Esophagus squamous epithelium (tissue), 5 donors: ENCODE measurements around the gene ZNF865. TPM values are rescaled to one million over a fixed set of nuclear protein-coding genes. Genes with fewer than 3 reads are reported as not detected.
A peak's percentile ranks its signal among the peaks of the same experiment; 100 is the strongest.

Source experiments
- DNase-seq: peaks from one replicate; lab custom pipeline; 2025; lab: John Stamatoyannopoulos, UW
- H3K27ac ChIP-seq, 4 donors: fragments of 200-600 bp; sonication (generic); one replicate each; pipeline ENCODE4 v1.5.1; 2016 to 2019; ENCODE audit warnings: mild to moderate bottlenecking in 1 of 4
- H3K27me3 ChIP-seq, 4 donors: fragments of 200-600 bp; sonication (generic); 1 replicate in 3 of 4; 2 replicates in 1 of 4; pipeline versions ENCODE4 v1.5.1 to v1.6.0; 2017 to 2021; ENCODE audit warnings: antibody characterized with exemption in 1 of 4
- H3K36me3 ChIP-seq, 3 donors: fragments of 200-600 bp; sonication (generic); one replicate each; pipeline ENCODE4 v1.5.1; 2016 to 2019
- H3K4me1 ChIP-seq, 3 donors: fragments of 200-600 bp; sonication (generic); one replicate each; pipeline ENCODE4 v1.5.1; 2017 to 2019
- H3K4me3 ChIP-seq, 4 donors: fragments of 200-600 bp; sonication (generic); 1 replicate in 3 of 4; 2 replicates in 1 of 4; pipeline ENCODE4 v1.5.1; 2016 to 2019; ENCODE audit warnings: mild to moderate bottlenecking in 2 of 4, moderate library complexity in 1 of 4
- H3K9me3 ChIP-seq, 3 donors: fragments of 200-600 bp; sonication (generic); one replicate each; pipeline ENCODE4 v1.5.1; 2016 to 2019
- POLR2A ChIP-seq, 4 donors: fragments of 450-650 bp; IDR thresholded peaks; one replicate each; pipeline ENCODE4 v1.6.1; 2017; ENCODE audit warnings: antibody characterized with exemption in 4 of 4, mild to moderate bottlenecking in 4 of 4, moderate library complexity in 3 of 4
- WGBS, 2 donors: methylation state at CpG; one replicate each; pipeline ENCODE4 v1.1.5; 2018; 5-methylcytosine and 5-hydroxymethylcytosine counted together
- intact Hi-C: fragments of 100-400 bp; cut with DNase I; formaldehyde crosslinking; loops from one replicate; pipeline ENCODE4 v1.15.0; 2022
- total RNA-seq, 4 donors: library from RNA; depleted of rRNA; stranded (reverse); fragments of >200 nt; gene quantifications; one replicate each; pipeline ENCODE4 v1.1.0, GENCODE V29; 2016
- TF ChIP-seq, protein P1 (sequence below), 6 experiments: fragments of 450-650 bp in 4 of 6; fragments of 200-600 bp in 2 of 6; sonication (generic) in 2 of 6; IDR thresholded peaks; one replicate each; pipeline ENCODE4 v1.5.1; 2016 to 2019; ENCODE audit warnings: antibody characterized with exemption in 6 of 6, mild to moderate bottlenecking in 4 of 6, moderate library complexity in 4 of 6
- donor health status: DM: yes; HTN: yes; CAD: no.

The ZNF865 gene
- total RNA-seq, 4 donors from 2014 or later = 2.7 to 5.3 (median 3.3) TPM

DNA sequence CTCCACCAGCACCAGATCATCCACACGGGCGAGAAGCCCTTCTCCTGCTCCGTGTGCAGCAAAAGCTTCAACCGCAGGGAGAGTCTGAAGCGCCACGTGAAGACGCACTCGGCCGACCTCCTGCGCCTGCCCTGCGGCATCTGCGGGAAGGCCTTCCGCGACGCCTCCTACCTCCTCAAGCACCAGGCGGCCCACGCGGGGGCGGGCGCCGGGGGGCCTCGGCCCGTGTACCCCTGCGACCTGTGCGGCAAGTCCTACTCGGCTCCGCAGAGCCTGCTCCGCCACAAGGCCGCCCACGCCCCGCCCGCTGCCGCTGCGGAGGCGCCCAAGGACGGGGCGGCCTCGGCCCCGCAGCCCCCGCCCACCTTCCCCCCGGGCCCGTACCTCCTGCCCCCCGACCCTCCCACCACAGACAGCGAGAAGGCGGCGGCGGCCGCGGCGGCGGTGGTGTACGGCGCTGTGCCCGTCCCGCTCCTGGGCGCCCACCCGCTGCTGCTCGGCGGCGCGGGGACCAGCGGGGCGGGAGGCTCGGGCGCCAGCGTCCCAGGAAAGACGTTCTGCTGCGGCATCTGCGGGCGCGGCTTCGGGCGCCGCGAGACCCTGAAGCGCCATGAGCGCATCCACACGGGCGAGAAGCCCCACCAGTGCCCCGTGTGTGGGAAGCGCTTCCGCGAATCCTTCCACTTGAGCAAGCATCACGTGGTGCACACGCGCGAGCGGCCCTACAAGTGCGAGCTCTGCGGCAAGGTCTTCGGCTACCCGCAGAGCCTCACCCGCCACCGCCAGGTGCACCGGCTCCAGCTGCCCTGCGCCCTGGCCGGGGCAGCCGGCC lies 9.5 kb downstream of the ZNF865 start:
- H3K4me3 ChIP-seq = no peak overlapping the region
- intact Hi-C loops = loop anchor here (5.0 kb wide), 1 partner anchor 98 kb away; no protein-coding TSS in a partner anchor
- H3K27ac ChIP-seq = no peak overlapping the region
- peaks cover 2 to 34% (median 4%) of the 10 kb centered on the region in 3 donors for H3K4me1 ChIP-seq
- WGBS, 2 donors = 95 to 100% methylated on average over 1 to 24 of the region's 98 CpGs
- H3K36me3 ChIP-seq = peaks cover 11 to 63% (median 26%) of the 10 kb centered on the region in 3 donors
- H3K27me3 ChIP-seq = no peaks in the 10 kb centered on the region
- no peaks in the 10 kb centered on the region for H3K9me3 ChIP-seq
- TF ChIP-seq, protein P1, sequence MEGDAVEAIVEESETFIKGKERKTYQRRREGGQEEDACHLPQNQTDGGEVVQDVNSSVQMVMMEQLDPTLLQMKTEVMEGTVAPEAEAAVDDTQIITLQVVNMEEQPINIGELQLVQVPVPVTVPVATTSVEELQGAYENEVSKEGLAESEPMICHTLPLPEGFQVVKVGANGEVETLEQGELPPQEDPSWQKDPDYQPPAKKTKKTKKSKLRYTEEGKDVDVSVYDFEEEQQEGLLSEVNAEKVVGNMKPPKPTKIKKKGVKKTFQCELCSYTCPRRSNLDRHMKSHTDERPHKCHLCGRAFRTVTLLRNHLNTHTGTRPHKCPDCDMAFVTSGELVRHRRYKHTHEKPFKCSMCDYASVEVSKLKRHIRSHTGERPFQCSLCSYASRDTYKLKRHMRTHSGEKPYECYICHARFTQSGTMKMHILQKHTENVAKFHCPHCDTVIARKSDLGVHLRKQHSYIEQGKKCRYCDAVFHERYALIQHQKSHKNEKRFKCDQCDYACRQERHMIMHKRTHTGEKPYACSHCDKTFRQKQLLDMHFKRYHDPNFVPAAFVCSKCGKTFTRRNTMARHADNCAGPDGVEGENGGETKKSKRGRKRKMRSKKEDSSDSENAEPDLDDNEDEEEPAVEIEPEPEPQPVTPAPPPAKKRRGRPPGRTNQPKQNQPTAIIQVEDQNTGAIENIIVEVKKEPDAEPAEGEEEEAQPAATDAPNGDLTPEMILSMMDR (IDR thresholded peaks at IDR 0.05) = no peak
- TF ChIP-seq POLR2A (IDR thresholded peaks at IDR 0.05) = no peak
- no peak for DNase-seq

DNA sequence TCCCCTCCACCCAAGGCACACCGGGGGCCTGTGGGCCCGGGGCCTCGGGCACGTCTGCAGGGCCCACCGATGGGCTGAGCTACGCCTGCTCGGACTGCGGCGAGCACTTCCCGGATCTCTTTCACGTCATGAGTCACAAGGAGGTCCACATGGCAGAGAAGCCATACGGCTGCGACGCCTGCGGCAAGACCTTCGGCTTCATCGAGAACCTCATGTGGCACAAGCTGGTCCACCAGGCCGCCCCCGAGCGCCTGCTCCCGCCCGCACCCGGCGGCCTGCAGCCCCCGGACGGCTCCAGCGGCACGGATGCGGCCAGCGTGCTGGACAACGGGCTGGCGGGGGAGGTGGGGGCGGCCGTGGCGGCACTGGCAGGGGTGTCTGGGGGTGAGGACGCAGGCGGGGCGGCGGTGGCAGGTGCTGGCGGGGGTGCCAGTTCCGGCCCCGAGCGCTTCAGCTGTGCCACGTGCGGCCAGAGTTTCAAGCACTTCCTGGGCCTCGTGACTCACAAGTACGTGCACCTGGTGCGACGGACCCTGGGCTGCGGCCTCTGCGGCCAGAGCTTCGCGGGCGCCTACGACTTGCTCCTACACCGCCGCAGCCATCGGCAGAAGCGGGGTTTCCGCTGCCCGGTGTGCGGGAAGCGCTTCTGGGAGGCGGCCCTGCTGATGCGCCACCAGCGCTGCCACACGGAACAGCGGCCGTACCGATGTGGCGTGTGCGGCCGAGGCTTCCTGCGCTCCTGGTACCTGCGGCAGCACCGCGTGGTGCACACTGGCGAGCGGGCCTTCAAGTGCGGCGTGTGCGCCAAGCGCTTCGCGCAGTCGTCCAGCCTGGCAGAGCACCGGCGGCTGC lies 10.3 kb downstream of the ZNF865 start:
- Histone ChIP-seq H3K27me3 (no peaks in the 10 kb centered on the region), H3K27ac (no peak overlapping the region), H3K4me3 (no peak overlapping the region), H3K9me3 (no peaks in the 10 kb centered on the region), H3K36me3 (peaks cover 11 to 58% (median 26%) of the 10 kb centered on the region in 3 donors), H3K4me1 (peaks cover 2 to 33% (median 4%) of the 10 kb centered on the region in 3 donors)
- WGBS, 2 donors = 99% methylated on average over 12 of the region's 88 CpGs; no CpG with 5 or more reads in 1 of the 2 donors
- intact Hi-C loops = no loop called here
- no peak for DNase-seq
- TF ChIP-seq, protein P1 (IDR thresholded peaks at IDR 0.05) = no peak
- no peak for TF ChIP-seq POLR2A (IDR thresholded peaks at IDR 0.05)

GRCh38 chr19:55616395-55616875 lies 11.0 kb downstream of the ZNF865 start:
- TF ChIP-seq POLR2A (IDR thresholded peaks at IDR 0.05) = no peak
- TF ChIP-seq, protein P1 (IDR thresholded peaks at IDR 0.05) = no peak
- intact Hi-C loops = no loop called here
- Histone ChIP-seq H3K4me1 (peaks cover 2 to 26% (median 4%) of the 10 kb centered on the region in 3 donors), H3K4me3 (no peak overlapping the region), H3K27ac (no peak overlapping the region), H3K27me3 (no peaks in the 10 kb centered on the region), H3K36me3 (peaks cover 11 to 63% (median 26%) of the 10 kb centered on the region in 3 donors), H3K9me3 (no peaks in the 10 kb centered on the region)
- WGBS, 2 donors = 93 to 95% methylated on average over 7 to 8 of the region's 38 CpGs
- no peak for DNase-seq

DNA sequence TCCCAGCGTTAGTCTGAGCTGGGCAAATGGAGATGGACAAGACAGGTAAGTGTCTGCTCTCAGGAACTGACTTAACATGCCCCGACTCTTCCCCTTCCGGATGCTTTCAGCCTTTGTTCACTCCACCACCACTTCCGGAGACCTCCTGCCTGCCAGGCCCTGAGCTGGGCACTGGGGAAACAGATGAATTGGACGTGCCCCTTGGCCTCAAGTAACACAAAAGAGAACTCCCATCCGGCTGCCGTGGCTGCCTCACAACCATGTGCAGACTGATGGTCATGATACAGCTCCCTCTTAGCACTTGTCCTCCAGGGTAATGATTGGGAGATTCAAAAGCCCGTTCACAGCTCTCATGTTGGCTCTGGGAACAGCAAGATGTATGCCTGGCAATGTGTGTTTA lies 12.0 kb downstream of the ZNF865 start:
- Histone ChIP-seq H3K4me1 (peaks cover 2 to 19% (median 4%) of the 10 kb centered on the region in 3 donors), H3K9me3 (no peaks in the 10 kb centered on the region), H3K4me3 (no peak overlapping the region), H3K36me3 (peaks cover 14 to 68% (median 26%) of the 10 kb centered on the region in 3 donors), H3K27ac (peak overlapping the region in 1 of 4 donors; percentile 27), H3K27me3 (no peaks in the 10 kb centered on the region)
- no peak for TF ChIP-seq POLR2A (IDR thresholded peaks at IDR 0.05)
- TF ChIP-seq, protein P1 (IDR thresholded peaks at IDR 0.05) = no peak
- no peak for DNase-seq
- intact Hi-C loops = no loop called here
- WGBS, 2 donors = 70 to 94% methylated on average over 6 to 7 of the region's 8 CpGs
